Effector memory CD4-positive, alpha-beta T cell (primary cell): ENCODE results near the gene NDUFV1.
"Not testable (repeated sequence)": the region's sequence is repeated elsewhere in the genome, so short reads cannot be mapped to it uniquely, and the experiment has no call there.

Experiments
- DNase-seq, 3 donors: peaks; one replicate each; pipeline ENCODE4 v3.0.0-alpha.2; 2020
- H3K27ac ChIP-seq: 2 replicates; pipeline ENCODE4 v1.7.0; 2013; ENCODE audit warnings: mild to moderate bottlenecking, low read length, moderate library complexity; ENCODE audit not compliant: insufficient read depth, poor library complexity, severe bottlenecking
- H3K27me3 ChIP-seq: replicated peaks from 2 replicates; pipeline ENCODE4 v1.7.0; 2013; ENCODE audit warnings: mild to moderate bottlenecking, low read length; ENCODE audit not compliant: insufficient read depth, control insufficient read depth, poor library complexity, severe bottlenecking
- H3K36me3 ChIP-seq: 2 replicates; pipeline ENCODE4 v1.7.0; 2013; ENCODE audit warnings: mild to moderate bottlenecking, low read length, moderate library complexity; ENCODE audit not compliant: control insufficient read depth, insufficient read depth
- H3K4me1 ChIP-seq: 2 replicates; pipeline ENCODE4 v1.7.0; 2013; ENCODE audit warnings: low read length, mild to moderate bottlenecking; ENCODE audit not compliant: control insufficient read depth, insufficient read depth, poor library complexity, severe bottlenecking
- H3K4me3 ChIP-seq: 2 replicates; pipeline ENCODE4 v1.7.0; 2013; ENCODE audit warnings: low read length, low read depth, mild to moderate bottlenecking; ENCODE audit not compliant: insufficient read depth, poor library complexity, severe bottlenecking
- H3K9me3 ChIP-seq: 2 replicates; pipeline ENCODE4 v1.7.0; 2013; ENCODE audit warnings: mild to moderate bottlenecking, low read length, moderate library complexity; ENCODE audit not compliant: control insufficient read depth

The NDUFV1 gene

GRCh38 chr11:67600324-67601029, 6.3 kb upstream of the NDUFV1 start:
- no peaks in the 10 kb centered on the region for H3K36me3 ChIP-seq
- no peaks in the 10 kb centered on the region for H3K27me3 ChIP-seq
- no peaks in the 10 kb centered on the region for H3K4me1 ChIP-seq
- H3K9me3 ChIP-seq, result no peaks in the 10 kb centered on the region
- no peak overlapping the region for H3K27ac ChIP-seq
- H3K4me3 ChIP-seq, result no peak overlapping the region
- DNase-seq, result no peak

- Histone ChIP-seq H3K36me3 (no peaks in the 10 kb centered on the region), H3K4me3 (no peak overlapping the region), H3K9me3 (no peaks in the 10 kb centered on the region), H3K27me3 (no peaks in the 10 kb centered on the region), H3K4me1 (peaks cover under 1% of the 10 kb centered on the region), H3K27ac (no peak overlapping the region)
- no peak for DNase-seq
These were observed 5.6 kb upstream of the NDUFV1 start for GRCh38 chr11:67601098-67601497.

- H3K27ac ChIP-seq, DNase-seq, H3K9me3 ChIP-seq, H3K36me3 ChIP-seq, H3K27me3 ChIP-seq, H3K4me3 ChIP-seq: not testable (repeated sequence)
- peaks cover 17% of the 10 kb centered on the region for H3K4me1 ChIP-seq
These were observed 2.6 kb upstream of the NDUFV1 start for GRCh38 chr11:67604119-67604518.

GRCh38 chr11:67604815-67605214, 1.9 kb upstream of the NDUFV1 start:
- Histone ChIP-seq H3K9me3 (no peaks in the 10 kb centered on the region), H3K4me3 (no peak overlapping the region), H3K4me1 (peaks cover 17% of the 10 kb centered on the region), H3K27me3 (no peaks in the 10 kb centered on the region), H3K36me3 (peaks cover 16% of the 10 kb centered on the region), H3K27ac (no peak overlapping the region)
- no peak for DNase-seq

GRCh38 chr11:67605231-67606011, 1.3 kb upstream of the NDUFV1 start:
- peaks cover 17% of the 10 kb centered on the region for H3K4me1 ChIP-seq
- H3K27ac ChIP-seq, result no peak overlapping the region
- no peak overlapping the region for H3K4me3 ChIP-seq
- peaks cover 21% of the 10 kb centered on the region for H3K36me3 ChIP-seq
- H3K27me3 ChIP-seq, result no peaks in the 10 kb centered on the region
- H3K9me3 ChIP-seq, result no peaks in the 10 kb centered on the region
- no peak for DNase-seq

GRCh38 chr11:67606093-67606491, 644 bp upstream of the NDUFV1 start:
- H3K36me3 ChIP-seq, result peaks cover 27% of the 10 kb centered on the region
- H3K27ac ChIP-seq, result peak overlapping the region; percentile 76
- DNase-seq, result no peak
- peaks cover 17% of the 10 kb centered on the region for H3K4me1 ChIP-seq
- H3K27me3 ChIP-seq, result no peaks in the 10 kb centered on the region
- H3K9me3 ChIP-seq, result no peaks in the 10 kb centered on the region
- H3K4me3 ChIP-seq, result peak overlapping the region; percentile 83

- Histone ChIP-seq H3K27ac (peak overlapping the region; percentile 76), H3K4me3 (peak overlapping the region; percentile 83), H3K4me1 (peaks cover 17% of the 10 kb centered on the region), H3K27me3 (no peaks in the 10 kb centered on the region), H3K36me3 (peaks cover 41% of the 10 kb centered on the region), H3K9me3 (no peaks in the 10 kb centered on the region)
- DNase-seq, result no peak
These were observed 771 bp downstream of the NDUFV1 start for GRCh38 chr11:67607507-67607906.

GRCh38 chr11:67608486-67608885, 1.8 kb downstream of the NDUFV1 start:
- no peak overlapping the region for H3K4me3 ChIP-seq
- H3K27ac ChIP-seq, result no peak overlapping the region
- peaks cover 19% of the 10 kb centered on the region for H3K4me1 ChIP-seq
- no peaks in the 10 kb centered on the region for H3K27me3 ChIP-seq
- no peak for DNase-seq
- no peaks in the 10 kb centered on the region for H3K9me3 ChIP-seq
- H3K36me3 ChIP-seq, result peaks cover 41% of the 10 kb centered on the region

- Histone ChIP-seq H3K36me3 (peaks cover 41% of the 10 kb centered on the region), H3K27me3 (no peaks in the 10 kb centered on the region), H3K27ac (no peak overlapping the region), H3K4me3 (no peak overlapping the region), H3K9me3 (no peaks in the 10 kb centered on the region), H3K4me1 (peaks cover 28% of the 10 kb centered on the region)
- DNase-seq, result no peak
These were observed 2.6 kb downstream of the NDUFV1 start for GRCh38 chr11:67609316-67609715.

- H3K4me3 ChIP-seq, result no peak overlapping the region
- H3K9me3 ChIP-seq, result no peaks in the 10 kb centered on the region
- H3K27me3 ChIP-seq, result no peaks in the 10 kb centered on the region
- peaks cover 41% of the 10 kb centered on the region for H3K36me3 ChIP-seq
- H3K27ac ChIP-seq, result no peak overlapping the region
- DNase-seq, result no peak
- peaks cover 37% of the 10 kb centered on the region for H3K4me1 ChIP-seq
These were observed 3.6 kb downstream of the NDUFV1 start for GRCh38 chr11:67610302-67610868.
